ENCODE results near the gene ALMS1.
"Not testable (repeated sequence)": the region's sequence is repeated elsewhere in the genome, so short reads cannot be mapped to it uniquely, and the experiment has no call there.

ALMS1 gene

GRCh38 chr2:73503992-73504570 lies 118.4 kb downstream of the ALMS1 start:
- no peak for DNase-seq (ENCODE audit: low spot score)

GRCh38 chr2:73504850-73505249 lies 119.2 kb downstream of the ALMS1 start:
- not testable (repeated sequence) for DNase-seq (ENCODE audit: low spot score)

- not testable (repeated sequence) for DNase-seq (ENCODE audit: low spot score)
Observed at GRCh38 chr2:73510470-73510869, 124.8 kb downstream of the ALMS1 start.

- DNase-seq (ENCODE audit: low spot score): no peak
Observed at GRCh38 chr2:73516033-73516432, 130.4 kb downstream of the ALMS1 start.

GRCh38 chr2:73528688-73529087 lies 143.1 kb downstream of the ALMS1 start:
- no peak for DNase-seq (ENCODE audit: low spot score)

- not testable (repeated sequence) for DNase-seq (ENCODE audit: low spot score)
Observed at GRCh38 chr2:73530773-73531172, 145.1 kb downstream of the ALMS1 start.

GRCh38 chr2:73532381-73532780 lies 146.7 kb downstream of the ALMS1 start:
- DNase-seq (ENCODE audit: low spot score): no peak

GRCh38 chr2:73536133-73536840 lies 150.7 kb downstream of the ALMS1 start:
- DNase-seq (ENCODE audit: low spot score): no peak

GRCh38 chr2:73560875-73561274 lies 175.2 kb downstream of the ALMS1 start:
- not testable (repeated sequence) for DNase-seq (ENCODE audit: low spot score)

- DNase-seq (ENCODE audit: low spot score): no peak
Observed at GRCh38 chr2:73561422-73561821, 175.8 kb downstream of the ALMS1 start.

GRCh38 chr2:73564986-73565385 lies 179.3 kb downstream of the ALMS1 start:
- no peak for DNase-seq (ENCODE audit: low spot score)

GRCh38 chr2:73566288-73566878 lies 180.7 kb downstream of the ALMS1 start:
- DNase-seq (ENCODE audit: low spot score): no peak

GRCh38 chr2:73575261-73575660 lies 189.6 kb downstream of the ALMS1 start:
- DNase-seq (ENCODE audit: low spot score): no peak

- no peak for DNase-seq (ENCODE audit: low spot score)
Observed at GRCh38 chr2:73582364-73582763, 196.7 kb downstream of the ALMS1 start.

GRCh38 chr2:73588177-73588576 lies 202.5 kb downstream of the ALMS1 start:
- no peak for DNase-seq (ENCODE audit: low spot score)

- DNase-seq (ENCODE audit: low spot score): no peak
Observed at GRCh38 chr2:73593680-73594079, 208.0 kb downstream of the ALMS1 start.

GRCh38 chr2:73594251-73594650 lies 208.6 kb downstream of the ALMS1 start:
- no peak for DNase-seq (ENCODE audit: low spot score)

GRCh38 chr2:73601780-73602179 lies 216.1 kb downstream of the ALMS1 start:
- DNase-seq (ENCODE audit: low spot score): no peak

GRCh38 chr2:73603099-73603588 lies 217.5 kb downstream of the ALMS1 start:
- DNase-seq (ENCODE audit: low spot score): peak; percentile 31

GRCh38 chr2:73604589-73604988 lies 219.0 kb downstream of the ALMS1 start:
- DNase-seq (ENCODE audit: low spot score): not testable (repeated sequence)

- no peak for DNase-seq (ENCODE audit: low spot score)
Observed at GRCh38 chr2:73610111-73610510, 224.5 kb downstream of the ALMS1 start.

GRCh38 chr2:73611193-73611592 lies 225.6 kb downstream of the ALMS1 start:
- DNase-seq (ENCODE audit: low spot score): no peak

GRCh38 chr2:73611867-73612266 lies 226.2 kb downstream of the ALMS1 start:
- no peak for DNase-seq (ENCODE audit: low spot score)
